ENCODE results near the gene SETD1B. TPM values are rescaled to one million over a fixed set of nuclear protein-coding genes. Genes with fewer than 3 reads are reported as not detected.
"Not testable (repeated sequence)": the region's sequence is repeated elsewhere in the genome, so short reads cannot be mapped to it uniquely, and the experiment has no call there.

Gene SETD1B
- total RNA-seq, 1 donor: 5.8 TPM

- no peaks in the 10 kb centered on the region for H3K27me3 ChIP-seq (ENCODE audit: insufficient read depth, low read length)
- H3K4me1 ChIP-seq (ENCODE audit: insufficient read depth, low read length): peaks cover 9% of the 10 kb centered on the region
- DNase-seq (ENCODE audit: insufficient read length, low spot score, missing footprints): no peak
- no peak overlapping the region for H2AFZ ChIP-seq (ENCODE audit: low read length)
- no peaks in the 10 kb centered on the region for H4K20me1 ChIP-seq (ENCODE audit: insufficient read depth, low read length)
- no peak for TF ChIP-seq CTCF (IDR thresholded peaks at IDR 0.05; ENCODE audit: extremely low read depth, low read depth, low read length)
- H3K4me2 ChIP-seq (ENCODE audit: insufficient read depth, low read length): no peak overlapping the region
- H3K79me2 ChIP-seq (ENCODE audit: insufficient read depth, low read length): no peaks in the 10 kb centered on the region
- no peaks in the 10 kb centered on the region for H3K9me3 ChIP-seq (ENCODE audit: low read depth, low read length)
- no peak overlapping the region for H3K27ac ChIP-seq (ENCODE audit: low read depth, low read length)
- H3K36me3 ChIP-seq (ENCODE audit: insufficient read depth, low read length): no peaks in the 10 kb centered on the region
- H3K4me3 ChIP-seq (ENCODE audit: insufficient read depth, low read length): no peak overlapping the region
These were observed 71.8 kb downstream of the SETD1B start for GRCh38 chr12:121875582-121875981.

- H3K4me1 ChIP-seq (ENCODE audit: insufficient read depth, low read length); DNase-seq (ENCODE audit: insufficient read length, low spot score, missing footprints); H3K79me2 ChIP-seq (ENCODE audit: insufficient read depth, low read length); H3K4me2 ChIP-seq (ENCODE audit: insufficient read depth, low read length); H3K36me3 ChIP-seq (ENCODE audit: insufficient read depth, low read length); H3K9me3 ChIP-seq (ENCODE audit: low read depth, low read length); H2AFZ ChIP-seq (ENCODE audit: low read length); H3K4me3 ChIP-seq (ENCODE audit: insufficient read depth, low read length); H3K27me3 ChIP-seq (ENCODE audit: insufficient read depth, low read length); H3K27ac ChIP-seq (ENCODE audit: low read depth, low read length); H4K20me1 ChIP-seq (ENCODE audit: insufficient read depth, low read length): not testable (repeated sequence)
These were observed 72.3 kb downstream of the SETD1B start for GRCh38 chr12:121876080-121876447.

Small RNA genes within 50 kb of the gene (small RNA-seq; reads per million reads assigned to genes)
- gene AC069503.3: not detected

Other genes starting within 250 kb of the SETD1B start
- 29.8 and 32.6 TPM in 2 replicates for gene KDM2B, start 223.0 kb upstream of the SETD1B start, total RNA-seq
- 7.2 and 7.7 TPM in 2 replicates for gene ORAI1, start 177.5 kb upstream of the SETD1B start, total RNA-seq
- 0.88 and 1.4 TPM in 2 replicates for gene MORN3, start 134.4 kb upstream of the SETD1B start, total RNA-seq
- gene TMEM120B, start 91.3 kb upstream of the SETD1B start, total RNA-seq: 8.3 TPM in 2 replicates
- 6.2 and 8.3 TPM in 2 replicates for gene RHOF, start 10.3 kb upstream of the SETD1B start, total RNA-seq
- gene HPD, start 54.9 kb downstream of the SETD1B start, total RNA-seq: under 0.01 TPM in 1 of 2 replicates, not detected in the other
- 29.7 and 33.0 TPM in 2 replicates for gene PSMD9, start 84.8 kb downstream of the SETD1B start, total RNA-seq
- gene CFAP251, start 114.6 kb downstream of the SETD1B start, total RNA-seq: 4.3 and 7.4 TPM in 2 replicates
- 4.4 and 4.7 TPM in 2 replicates for gene BCL7A, start 217.9 kb downstream of the SETD1B start, total RNA-seq